Astrocyte of the hippocampus (primary cell): Measurements from ENCODE around the gene SETX.
"Not testable (repeated sequence)": the region's sequence is repeated elsewhere in the genome, so short reads cannot be mapped to it uniquely, and the experiment has no call there.

Source experiments
- DNase-seq: peaks from one replicate; pipeline ENCODE4 v3.0.0; 2011; ENCODE audit warnings: low read depth, low spot score

The SETX gene

GRCh38 chr9:132354637-132355355, at the start of gene SETX:
SETX (minus strand) TSS chr9:132354986; CDS start chr9:132349428, 5,558 bp downstream.
- DNase-seq = peak; percentile 99

GRCh38 chr9:132404228-132404881, 49.6 kb upstream of the SETX start:
- DNase-seq = no peak

GRCh38 chr9:132401824-132402223, 47.0 kb upstream of the SETX start:
- no peak for DNase-seq

GRCh38 chr9:132395560-132395959, 40.8 kb upstream of the SETX start:
- DNase-seq = no peak

GRCh38 chr9:132391449-132391848, 36.7 kb upstream of the SETX start:
- DNase-seq = no peak

GRCh38 chr9:132390966-132391365, 36.2 kb upstream of the SETX start:
- DNase-seq = no peak

- no peak for DNase-seq
Measured at GRCh38 chr9:132387133-132387532, 32.3 kb upstream of the SETX start.

GRCh38 chr9:132384376-132384775, 29.6 kb upstream of the SETX start:
- DNase-seq = no peak

GRCh38 chr9:132383462-132383883, 28.7 kb upstream of the SETX start:
- DNase-seq = no peak

GRCh38 chr9:132381966-132382541, 27.3 kb upstream of the SETX start:
- no peak for DNase-seq

- not testable (repeated sequence) for DNase-seq
Measured at GRCh38 chr9:132378416-132378815, 23.6 kb upstream of the SETX start.

- DNase-seq = not testable (repeated sequence)
Measured at GRCh38 chr9:132377769-132378168, 23.0 kb upstream of the SETX start.

GRCh38 chr9:132372177-132373095, 17.6 kb upstream of the SETX start:
- no peak for DNase-seq

GRCh38 chr9:132370592-132370991, 15.8 kb upstream of the SETX start:
- DNase-seq = no peak

- no peak for DNase-seq
Measured at GRCh38 chr9:132369421-132369820, 14.6 kb upstream of the SETX start.

GRCh38 chr9:132367613-132368313, 13.0 kb upstream of the SETX start:
- no peak for DNase-seq

- DNase-seq = no peak
Measured at GRCh38 chr9:132366481-132366880, 11.7 kb upstream of the SETX start.

GRCh38 chr9:132365986-132366385, 11.2 kb upstream of the SETX start:
- DNase-seq = no peak

GRCh38 chr9:132364068-132364467, 9.3 kb upstream of the SETX start:
- no peak for DNase-seq

GRCh38 chr9:132357764-132358163, 3.0 kb upstream of the SETX start:
- no peak for DNase-seq

- no peak for DNase-seq
Measured at GRCh38 chr9:132356324-132356924, 1.6 kb upstream of the SETX start.
